Measurements from ENCODE around the gene PTPRN2.
A peak's percentile ranks its signal among the peaks of the same experiment; 100 is the strongest.

Gene PTPRN2

GRCh38 chr7:158576050-158576762, 11.4 kb downstream of the PTPRN2 start:
- DNase-seq = no peak

- DNase-seq = no peak
Observed at GRCh38 chr7:158574308-158575036, 13.2 kb downstream of the PTPRN2 start.

- DNase-seq = no peak
Observed at GRCh38 chr7:158573310-158573709, 14.3 kb downstream of the PTPRN2 start.

GRCh38 chr7:158572000-158572828, 15.4 kb downstream of the PTPRN2 start:
- DNase-seq = peak in 1 of 2 experiments; percentile 39

- DNase-seq = no peak
Observed at GRCh38 chr7:158570449-158571170, 17.0 kb downstream of the PTPRN2 start.

- DNase-seq = no peak
Observed at GRCh38 chr7:158569858-158570323, 17.7 kb downstream of the PTPRN2 start.

- DNase-seq = no peak
Observed at GRCh38 chr7:158568974-158569857, 18.4 kb downstream of the PTPRN2 start.

- no peak for DNase-seq
Observed at GRCh38 chr7:158567153-158567603, 20.4 kb downstream of the PTPRN2 start.

- no peak for DNase-seq
Observed at GRCh38 chr7:158564663-158565035, 23.0 kb downstream of the PTPRN2 start.

GRCh38 chr7:158563911-158564662, 23.5 kb downstream of the PTPRN2 start:
- DNase-seq = no peak

GRCh38 chr7:158563051-158563450, 24.6 kb downstream of the PTPRN2 start:
- DNase-seq = no peak

GRCh38 chr7:158562517-158562916, 25.1 kb downstream of the PTPRN2 start:
- DNase-seq = no peak

GRCh38 chr7:158561659-158562058, 26.0 kb downstream of the PTPRN2 start:
- DNase-seq = no peak

GRCh38 chr7:158560386-158560785, 27.2 kb downstream of the PTPRN2 start:
- DNase-seq = no peak

GRCh38 chr7:158559356-158559755, 28.3 kb downstream of the PTPRN2 start:
- DNase-seq = no peak

- DNase-seq = no peak
Observed at GRCh38 chr7:158558816-158559215, 28.8 kb downstream of the PTPRN2 start.

- no peak for DNase-seq
Observed at GRCh38 chr7:158557441-158557755, 30.2 kb downstream of the PTPRN2 start.

- no peak for DNase-seq
Observed at GRCh38 chr7:158556721-158557440, 30.7 kb downstream of the PTPRN2 start.

- DNase-seq = no peak
Observed at GRCh38 chr7:158555034-158555520, 32.5 kb downstream of the PTPRN2 start.

GRCh38 chr7:158550886-158551452, 36.7 kb downstream of the PTPRN2 start:
- no peak for DNase-seq
